GM12878 (cell line): ENCODE results near the gene MCMBP. TPM values are rescaled to one million over a fixed set of nuclear protein-coding genes. Genes with fewer than 3 reads are reported as not detected.

ENCODE experiments used
- ATF7 ChIP-seq: fragments of 450-650 bp; IDR thresholded peaks from 2 replicates; pipeline ENCODE4 v1.6.1; 2016; ENCODE audit warnings: low read depth, mild to moderate bottlenecking
- BHLHE40 ChIP-seq, 2 experiments: fragments of 450-650 bp in 1 of 2; IDR thresholded peaks; 2 replicates each; pipeline ENCODE4 v1.6.1; 2011 to 2017; ENCODE audit warnings: low read depth in 2 of 2, borderline replicate concordance in 1 of 2, improper control_type of control experiment in 1 of 2, low read length in 1 of 2, mild to moderate bottlenecking in 1 of 2
- CREB1 ChIP-seq: IDR thresholded peaks from 2 replicates; pipeline ENCODE4 v1.6.1; 2012; ENCODE audit warnings: low read depth, mild to moderate bottlenecking, inconsistent platforms
- CREM ChIP-seq: IDR thresholded peaks from 2 replicates; pipeline ENCODE4 v1.6.1; 2014; ENCODE audit warnings: antibody characterized with exemption, low read depth
- E4F1 ChIP-seq: fragments of 450-650 bp; IDR thresholded peaks from 2 replicates; pipeline ENCODE4 v1.6.1; 2018; ENCODE audit warnings: borderline replicate concordance, mild to moderate bottlenecking; ENCODE audit not compliant: partially characterized antibody
- EGR1 ChIP-seq, 2 experiments: IDR thresholded peaks; 1 replicate in 1 of 2; 2 replicates in 1 of 2; pipeline ENCODE4 v1.6.1; 2011 to 2012; ENCODE audit warnings: low read depth in 2 of 2, low read length in 2 of 2, borderline replicate concordance in 1 of 2, mild to moderate bottlenecking in 1 of 2, moderate library complexity in 1 of 2
- ELK1 ChIP-seq: IDR thresholded peaks from 2 replicates; pipeline ENCODE4 v1.6.1; 2012; ENCODE audit warnings: low read depth, low read length, improper control_type of control experiment
- ESRRA ChIP-seq: IDR thresholded peaks from 2 replicates; pipeline ENCODE4 v1.6.1; 2012; ENCODE audit warnings: mild to moderate bottlenecking, low read length, improper control_type of control experiment
- EZH2 ChIP-seq: IDR thresholded peaks from 2 replicates; pipeline ENCODE4 v1.6.1; 2012; ENCODE audit warnings: low read depth, mild to moderate bottlenecking, control low read depth, inconsistent platforms, low read length, borderline replicate concordance; ENCODE audit not compliant: control insufficient read depth
- NFYA ChIP-seq: IDR thresholded peaks from 2 replicates; pipeline ENCODE4 v1.6.1; 2011; ENCODE audit warnings: low read depth, mild to moderate bottlenecking, low read length, improper control_type of control experiment, borderline replicate concordance
- NR2C2 ChIP-seq: IDR thresholded peaks from 2 replicates; pipeline ENCODE4 v1.6.1; 2011; ENCODE audit warnings: borderline replicate concordance, low read depth; ENCODE audit not compliant: control insufficient read depth, insufficient read length
- POLR2AphosphoS5 ChIP-seq: IDR thresholded peaks from 2 replicates; pipeline ENCODE4 v1.6.1; 2011; ENCODE audit warnings: mild to moderate bottlenecking, low read length, inconsistent platforms
- RUNX3 ChIP-seq: IDR thresholded peaks from 2 replicates; pipeline ENCODE4 v1.6.1; 2012; ENCODE audit warnings: low read length, inconsistent platforms
- SREBF2 ChIP-seq: IDR thresholded peaks from 2 replicates; pipeline ENCODE4 v1.6.1; 2012; ENCODE audit warnings: mild to moderate bottlenecking, low read length
- polyA plus RNA-seq, 11 experiments: library from polyadenylated mRNA; depleted of rRNA in 4 of 11; unstranded in 6 of 11; stranded (reverse) in 5 of 11; fragments of >200 nt; fragmentation: Nextera tagmentation in 4 of 11; fragmentation: Illumina TruSeq in 1 of 11; extraction: Ambion mirVana in 4 of 11; extraction: Trizol in 1 of 11; gene quantifications; 1 replicate in 1 of 11; 2 replicates in 10 of 11; pipeline versions ENCODE4 v1.2.1 to v1.2.3, GENCODE V29; 2011 to 2016; ENCODE audit warnings: inconsistent platforms in 2 of 11, missing spikeins in 2 of 11, low read depth in 1 of 11
- total RNA-seq, 4 experiments: library from RNA; depleted of rRNA in 3 of 4; stranded (reverse); fragments of >200 nt in 3 of 4; fragmentation: Illumina TruSeq in 1 of 4; extraction: Trizol in 1 of 4; gene quantifications; 2 replicates each; pipeline versions ENCODE4 v1.2.1 to v1.2.3, GENCODE V29; 2013 to 2021
- TF ChIP-seq, protein P1 (sequence below), 3 experiments: IDR thresholded peaks in 2 of 3; conservative IDR thresholded peaks in 1 of 3; 2 replicates each; pipeline ENCODE4 v1.5.1; 2011; ENCODE audit warnings: low read depth in 3 of 3, low read length in 3 of 3, mild to moderate bottlenecking in 3 of 3, control low read depth in 2 of 3, moderate library complexity in 2 of 3, inconsistent platforms in 1 of 3, mixed read lengths in 1 of 3; ENCODE audit not compliant: control insufficient read depth in 2 of 3, insufficient read depth in 1 of 3; ENCODE audit errors: extremely low read depth in 1 of 3
- TF ChIP-seq, protein P2 (sequence below): IDR thresholded peaks from 2 replicates; pipeline ENCODE4 v1.6.1; 2012; ENCODE audit warnings: improper control_type of control experiment, low read depth, low read length; ENCODE audit not compliant: insufficient replicate concordance

Gene MCMBP
- total and polyA plus RNA-seq, 10 of the 15 experiments (the other 5 are each of a cell fraction or from before 2014, with no cell fraction given), result 7.6 to 93.1 (median 75.7) TPM

DNA sequence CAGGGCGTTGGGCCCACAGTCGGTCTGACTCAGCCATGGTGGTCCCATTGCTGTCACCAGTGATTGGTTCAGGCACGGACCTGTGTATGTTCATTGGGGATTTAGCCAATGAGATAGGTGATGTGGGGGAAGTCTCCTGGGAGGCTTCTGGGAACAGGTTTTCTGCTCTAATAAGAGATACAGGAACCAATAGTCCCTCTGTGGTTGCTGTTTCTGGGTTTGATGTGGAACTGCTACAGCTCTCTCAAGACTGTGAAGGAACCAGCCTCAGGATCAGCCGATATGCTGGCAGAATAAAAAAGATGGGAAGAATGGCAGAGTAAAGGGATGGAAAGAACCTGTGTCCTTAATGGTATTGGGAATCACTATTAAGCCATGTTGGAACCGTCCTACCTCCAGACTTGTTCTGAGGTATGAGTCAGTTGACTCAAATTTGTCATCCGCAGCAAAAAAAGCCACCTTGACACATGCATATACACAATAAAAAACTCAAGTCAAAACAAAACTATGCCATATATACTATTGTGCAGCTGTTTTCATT lies 70.6 kb downstream of the MCMBP start (continued):
- TF ChIP-seq ELK1 (no peak), EZH2 (no peak), RUNX3 (peak; percentile 57), BHLHE40 (IDR thresholded peaks at IDR 0.05; ENCODE audit: borderline replicate concordance in 1 of 2, low read depth in 2 of 2, low read length in 1 of 2) (peak in 1 of 2 experiments; percentile 4; a peak in 1 of 4 replicates), NFYA (no peak), E4F1 (no peak), SREBF2 (no peak), CREM (no peak), ATF7 (peak; percentile 42; the same call in 1 of the 2 replicates), CREB1 (0 out of 2 replicates have a peak, but pooled peaks have one; percentile 15), EGR1 (IDR thresholded peaks at IDR 0.05; ENCODE audit: borderline replicate concordance in 1 of 2, low read depth in 2 of 2, low read length in 2 of 2) (no peak), ESRRA (no peak), NR2C2 (no peak), POLR2AphosphoS5 (no peak)
- TF ChIP-seq, protein P1, sequence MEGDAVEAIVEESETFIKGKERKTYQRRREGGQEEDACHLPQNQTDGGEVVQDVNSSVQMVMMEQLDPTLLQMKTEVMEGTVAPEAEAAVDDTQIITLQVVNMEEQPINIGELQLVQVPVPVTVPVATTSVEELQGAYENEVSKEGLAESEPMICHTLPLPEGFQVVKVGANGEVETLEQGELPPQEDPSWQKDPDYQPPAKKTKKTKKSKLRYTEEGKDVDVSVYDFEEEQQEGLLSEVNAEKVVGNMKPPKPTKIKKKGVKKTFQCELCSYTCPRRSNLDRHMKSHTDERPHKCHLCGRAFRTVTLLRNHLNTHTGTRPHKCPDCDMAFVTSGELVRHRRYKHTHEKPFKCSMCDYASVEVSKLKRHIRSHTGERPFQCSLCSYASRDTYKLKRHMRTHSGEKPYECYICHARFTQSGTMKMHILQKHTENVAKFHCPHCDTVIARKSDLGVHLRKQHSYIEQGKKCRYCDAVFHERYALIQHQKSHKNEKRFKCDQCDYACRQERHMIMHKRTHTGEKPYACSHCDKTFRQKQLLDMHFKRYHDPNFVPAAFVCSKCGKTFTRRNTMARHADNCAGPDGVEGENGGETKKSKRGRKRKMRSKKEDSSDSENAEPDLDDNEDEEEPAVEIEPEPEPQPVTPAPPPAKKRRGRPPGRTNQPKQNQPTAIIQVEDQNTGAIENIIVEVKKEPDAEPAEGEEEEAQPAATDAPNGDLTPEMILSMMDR (IDR thresholded peaks at IDR 0.05 in 2 of 3, conservative IDR thresholded peaks at IDR 0.05 in 1 of 3; ENCODE audit: control insufficient read depth in 2 of 3, extremely low read depth in 1 of 3, insufficient read depth in 1 of 3, low read depth in 3 of 3, low read length in 3 of 3), result no peak
- TF ChIP-seq, protein P2, sequence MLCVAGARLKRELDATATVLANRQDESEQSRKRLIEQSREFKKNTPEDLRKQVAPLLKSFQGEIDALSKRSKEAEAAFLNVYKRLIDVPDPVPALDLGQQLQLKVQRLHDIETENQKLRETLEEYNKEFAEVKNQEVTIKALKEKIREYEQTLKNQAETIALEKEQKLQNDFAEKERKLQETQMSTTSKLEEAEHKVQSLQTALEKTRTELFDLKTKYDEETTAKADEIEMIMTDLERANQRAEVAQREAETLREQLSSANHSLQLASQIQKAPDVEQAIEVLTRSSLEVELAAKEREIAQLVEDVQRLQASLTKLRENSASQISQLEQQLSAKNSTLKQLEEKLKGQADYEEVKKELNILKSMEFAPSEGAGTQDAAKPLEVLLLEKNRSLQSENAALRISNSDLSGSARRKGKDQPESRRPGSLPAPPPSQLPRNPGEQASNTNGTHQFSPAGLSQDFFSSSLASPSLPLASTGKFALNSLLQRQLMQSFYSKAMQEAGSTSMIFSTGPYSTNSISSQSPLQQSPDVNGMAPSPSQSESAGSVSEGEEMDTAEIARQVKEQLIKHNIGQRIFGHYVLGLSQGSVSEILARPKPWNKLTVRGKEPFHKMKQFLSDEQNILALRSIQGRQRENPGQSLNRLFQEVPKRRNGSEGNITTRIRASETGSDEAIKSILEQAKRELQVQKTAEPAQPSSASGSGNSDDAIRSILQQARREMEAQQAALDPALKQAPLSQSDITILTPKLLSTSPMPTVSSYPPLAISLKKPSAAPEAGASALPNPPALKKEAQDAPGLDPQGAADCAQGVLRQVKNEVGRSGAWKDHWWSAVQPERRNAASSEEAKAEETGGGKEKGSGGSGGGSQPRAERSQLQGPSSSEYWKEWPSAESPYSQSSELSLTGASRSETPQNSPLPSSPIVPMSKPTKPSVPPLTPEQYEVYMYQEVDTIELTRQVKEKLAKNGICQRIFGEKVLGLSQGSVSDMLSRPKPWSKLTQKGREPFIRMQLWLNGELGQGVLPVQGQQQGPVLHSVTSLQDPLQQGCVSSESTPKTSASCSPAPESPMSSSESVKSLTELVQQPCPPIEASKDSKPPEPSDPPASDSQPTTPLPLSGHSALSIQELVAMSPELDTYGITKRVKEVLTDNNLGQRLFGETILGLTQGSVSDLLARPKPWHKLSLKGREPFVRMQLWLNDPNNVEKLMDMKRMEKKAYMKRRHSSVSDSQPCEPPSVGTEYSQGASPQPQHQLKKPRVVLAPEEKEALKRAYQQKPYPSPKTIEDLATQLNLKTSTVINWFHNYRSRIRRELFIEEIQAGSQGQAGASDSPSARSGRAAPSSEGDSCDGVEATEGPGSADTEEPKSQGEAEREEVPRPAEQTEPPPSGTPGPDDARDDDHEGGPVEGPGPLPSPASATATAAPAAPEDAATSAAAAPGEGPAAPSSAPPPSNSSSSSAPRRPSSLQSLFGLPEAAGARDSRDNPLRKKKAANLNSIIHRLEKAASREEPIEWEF, result no peak
